Vagina (tissue), 2 donors: ENCODE measurements around the gene INTS6L. TPM values are rescaled to one million over a fixed set of nuclear protein-coding genes. Genes with fewer than 3 reads are reported as not detected.

Experiments used
- DNase-seq, 2 donors: peaks; one replicate each; pipeline ENCODE4 v3.0.0-alpha.2; 2017; ENCODE audit errors: extremely low spot score in 2 of 2
- H3K27ac ChIP-seq: fragments of 200-600 bp; sonication (generic); one replicate; pipeline ENCODE4 v1.5.1; 2019
- H3K27me3 ChIP-seq: fragments of 200-600 bp; sonication (generic); one replicate; pipeline ENCODE4 v1.5.1; 2019
- H3K36me3 ChIP-seq, 2 donors: fragments of 200-600 bp; sonication (generic); one replicate each; pipeline ENCODE4 v1.5.1; 2017 to 2019
- H3K4me1 ChIP-seq: fragments of 200-600 bp; sonication (generic); one replicate; pipeline ENCODE4 v1.5.1; 2019
- H3K4me3 ChIP-seq, 2 donors: fragments of 200-600 bp; sonication (generic); 1 replicate in 1 of 2; 2 replicates in 1 of 2; pipeline ENCODE4 v1.5.1; 2016 to 2019
- H3K9me3 ChIP-seq: fragments of 200-600 bp; sonication (generic); one replicate; pipeline ENCODE4 v1.5.1; 2019
- CTCF ChIP-seq, 3 experiments: fragments of 450-650 bp in 2 of 3; fragments of 200-600 bp in 1 of 3; sonication (generic) in 1 of 3; IDR thresholded peaks; one replicate each; pipeline ENCODE4 v1.5.1; 2017 to 2019; ENCODE audit warnings: antibody characterized with exemption in 3 of 3, mild to moderate bottlenecking in 2 of 3, moderate library complexity in 2 of 3
- POLR2A ChIP-seq, 2 donors: fragments of 450-650 bp; IDR thresholded peaks; one replicate each; pipeline ENCODE4 v1.6.1; 2017; ENCODE audit warnings: antibody characterized with exemption in 2 of 2, mild to moderate bottlenecking in 2 of 2, moderate library complexity in 2 of 2
- POLR2AphosphoS5 ChIP-seq, 2 donors: sonication (generic); formaldehyde crosslinking; IDR thresholded peaks; one replicate each; pipeline ENCODE4 v1.9.0; 2017; ENCODE audit warnings: antibody characterized with exemption in 2 of 2, mild to moderate bottlenecking in 2 of 2, low read depth in 1 of 2; ENCODE audit not compliant: insufficient read depth in 1 of 2
- intact Hi-C: fragments of 100-400 bp; cut with DNase I; formaldehyde crosslinking; loops from one replicate; pipeline ENCODE4 v1.15.1; 2023
- total RNA-seq: library from RNA; depleted of rRNA; stranded (reverse); fragments of >200 nt; gene quantifications from one replicate; pipeline ENCODE4 v1.2.3, GENCODE V29; 2016

INTS6L gene
- total RNA-seq, 1 donor from 2014 or later = 14.7 TPM

- TF ChIP-seq POLR2AphosphoS5 (IDR thresholded peaks at IDR 0.05; ENCODE audit: insufficient read depth in 1 of 2, low read depth in 1 of 2) (no peak), CTCF (IDR thresholded peaks at IDR 0.05) (no peak), POLR2A (IDR thresholded peaks at IDR 0.05) (no peak)
- intact Hi-C loops = no loop called here
- H3K4me1 ChIP-seq = no peaks in the 10 kb centered on the region
- H3K27me3 ChIP-seq = no peaks in the 10 kb centered on the region
- no peak overlapping the region for H3K27ac ChIP-seq
- H3K9me3 ChIP-seq = no peaks in the 10 kb centered on the region
- no peak overlapping the region for H3K4me3 ChIP-seq
- no peak for DNase-seq
- no peaks in the 10 kb centered on the region for H3K36me3 ChIP-seq
Observed at GRCh38 chrX:135497736-135498135, 22.7 kb upstream of the INTS6L start.

GRCh38 chrX:135498236-135498635, 22.2 kb upstream of the INTS6L start:
- no peaks in the 10 kb centered on the region for H3K9me3 ChIP-seq
- DNase-seq = no peak
- H3K4me1 ChIP-seq = no peaks in the 10 kb centered on the region
- no peaks in the 10 kb centered on the region for H3K36me3 ChIP-seq
- TF ChIP-seq POLR2A (IDR thresholded peaks at IDR 0.05) = no peak
- no peak for TF ChIP-seq POLR2AphosphoS5 (IDR thresholded peaks at IDR 0.05; ENCODE audit: insufficient read depth in 1 of 2, low read depth in 1 of 2)
- no peak for TF ChIP-seq CTCF (IDR thresholded peaks at IDR 0.05)
- no peak overlapping the region for H3K27ac ChIP-seq
- no peaks in the 10 kb centered on the region for H3K27me3 ChIP-seq
- intact Hi-C loops = no loop called here
- H3K4me3 ChIP-seq = no peak overlapping the region

DNA sequence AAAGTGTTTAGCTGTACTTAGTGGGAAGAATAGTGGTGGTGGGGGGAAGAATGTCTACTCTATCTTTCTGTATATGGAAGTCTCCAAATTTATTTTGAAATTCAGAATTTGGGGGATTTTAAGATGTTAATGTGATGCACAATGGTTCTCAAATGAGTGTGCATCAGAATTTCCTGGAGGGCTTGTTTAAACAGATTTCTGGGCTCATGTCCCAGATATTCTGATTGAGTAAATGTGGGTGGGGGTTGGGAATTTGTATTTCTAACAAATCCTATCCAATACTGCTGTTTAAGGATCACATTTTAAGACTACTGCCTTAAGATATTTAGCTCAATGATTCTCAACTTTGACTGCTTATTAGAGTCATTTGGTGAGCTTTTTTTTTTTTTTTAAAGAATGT, 15.1 kb upstream of the INTS6L start:
- no peak for DNase-seq
- Histone ChIP-seq H3K4me3 (no peak overlapping the region), H3K36me3 (no peaks in the 10 kb centered on the region), H3K27me3 (no peaks in the 10 kb centered on the region), H3K4me1 (no peaks in the 10 kb centered on the region), H3K9me3 (no peaks in the 10 kb centered on the region), H3K27ac (no peak overlapping the region)
- intact Hi-C loops = no loop called here
- TF ChIP-seq CTCF (IDR thresholded peaks at IDR 0.05) (no peak), POLR2AphosphoS5 (IDR thresholded peaks at IDR 0.05; ENCODE audit: insufficient read depth in 1 of 2, low read depth in 1 of 2) (no peak), POLR2A (IDR thresholded peaks at IDR 0.05) (no peak)

GRCh38 chrX:135509885-135510284, 10.6 kb upstream of the INTS6L start:
- intact Hi-C loops = no loop called here

GRCh38 chrX:135512508-135513129, 7.8 kb upstream of the INTS6L start:
- Histone ChIP-seq H3K36me3 (no peaks in the 10 kb centered on the region), H3K27ac (no peak overlapping the region), H3K9me3 (no peaks in the 10 kb centered on the region), H3K27me3 (no peaks in the 10 kb centered on the region), H3K4me3 (no peak overlapping the region), H3K4me1 (no peaks in the 10 kb centered on the region)
- DNase-seq = no peak
- TF ChIP-seq POLR2AphosphoS5 (IDR thresholded peaks at IDR 0.05; ENCODE audit: insufficient read depth in 1 of 2, low read depth in 1 of 2) = no peak
- TF ChIP-seq CTCF (IDR thresholded peaks at IDR 0.05) = no peak
- no peak for TF ChIP-seq POLR2A (IDR thresholded peaks at IDR 0.05)
- intact Hi-C loops = no loop called here

More at GRCh38 chrX:135509885-135510284, 10.6 kb upstream of the INTS6L start:
- no peaks in the 10 kb centered on the region for H3K27me3 ChIP-seq
- H3K4me1 ChIP-seq = no peaks in the 10 kb centered on the region
- H3K27ac ChIP-seq = no peak overlapping the region
- no peak overlapping the region for H3K4me3 ChIP-seq
- H3K9me3 ChIP-seq = no peaks in the 10 kb centered on the region
- no peaks in the 10 kb centered on the region for H3K36me3 ChIP-seq
- TF ChIP-seq POLR2AphosphoS5 (IDR thresholded peaks at IDR 0.05; ENCODE audit: insufficient read depth in 1 of 2, low read depth in 1 of 2) (no peak), POLR2A (IDR thresholded peaks at IDR 0.05) (no peak)
- no peak for DNase-seq
